Activated B cell treated with CpG ODN at 0.5 μM for 24 hours (primary cell): ENCODE results near the gene SP1. TPM values are rescaled to one million over a fixed set of nuclear protein-coding genes. Genes with fewer than 3 reads are reported as not detected.
A peak's percentile ranks its signal among the peaks of the same experiment; 100 is the strongest.

Experiments used
- ATAC-seq: fragments of 200-7000 bp; cut with Tn5 transposase; one replicate; pipeline ENCODE4 v1.10.0; 2021; ENCODE audit warnings: low read depth, mild to moderate bottlenecking, moderate library complexity
- CTCF ChIA-PET: fragments of 350-600 bp; sonication (Branson Sonifier 250); formaldehyde crosslinking; loops from one replicate; lab custom pipeline; 2021; ENCODE audit warnings: antibody characterized with exemption; lab: Charles Lee
- POLR2A ChIA-PET: fragments of 350-600 bp; sonication (Branson Sonifier 250); formaldehyde crosslinking; loops from one replicate; lab custom pipeline; 2021; ENCODE audit warnings: antibody characterized with exemption; lab: Charles Lee
- DNase-seq: peaks from one replicate; pipeline ENCODE4 v3.0.0; 2022
- H3K27ac Mint-ChIP-seq: one replicate; pipeline ENCODE4 v1.8.0; 2020; ENCODE audit warnings: mixed read lengths
- H3K27me3 Mint-ChIP-seq: one replicate; pipeline ENCODE4 v1.8.0; 2021; ENCODE audit warnings: mixed read lengths
- H3K36me3 Mint-ChIP-seq: one replicate; pipeline ENCODE4 v1.8.0; 2021; ENCODE audit warnings: low read depth, mixed read lengths
- H3K4me1 Mint-ChIP-seq: one replicate; pipeline ENCODE4 v1.8.0; 2021; ENCODE audit warnings: mixed read lengths
- H3K4me3 Mint-ChIP-seq: one replicate; pipeline ENCODE4 v1.8.0; 2020; ENCODE audit warnings: mild to moderate bottlenecking, mixed read lengths
- H3K9me3 Mint-ChIP-seq: one replicate; pipeline ENCODE4 v1.8.0; 2020; ENCODE audit warnings: mixed read lengths
- intact Hi-C: fragments of 100-400 bp; cut with micrococcal nuclease; formaldehyde crosslinking; loops from one replicate; pipeline ENCODE4 v1.15.1; 2024
- total RNA-seq: library from RNA; stranded (reverse); gene quantifications from 2 replicates; pipeline ENCODE4 v1.2.3, GENCODE V29; 2022
- TF ChIP-seq, protein P1 (sequence below): fragments of 200-600 bp; IDR thresholded peaks from one replicate; pipeline ENCODE4 v1.8.0; 2022; ENCODE audit warnings: antibody characterized with exemption, mild to moderate bottlenecking

SP1 gene
- total RNA-seq, 1 donor from 2014 or later: 102 TPM

DNA sequence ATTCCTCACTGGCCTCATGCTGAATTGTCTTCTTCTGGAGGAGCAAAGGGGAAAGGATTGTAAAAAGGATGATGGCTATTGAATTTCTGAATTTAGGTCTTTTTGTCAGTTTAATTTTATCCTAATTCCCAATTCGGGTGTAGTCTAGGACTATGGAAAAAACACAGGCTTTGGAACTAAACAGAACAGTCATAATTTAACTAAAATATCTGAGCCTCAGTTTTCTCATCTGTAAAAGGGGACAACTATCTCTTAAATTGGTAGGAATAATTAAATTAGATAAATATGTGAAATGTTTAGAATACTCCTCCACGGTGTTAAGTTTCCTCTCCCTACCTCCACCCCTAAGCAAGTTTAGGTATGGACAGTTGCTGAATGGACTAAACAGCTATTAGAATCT, 3.2 kb upstream of the SP1 start:
- Mint-ChIP-seq H3K36me3 (peaks cover 7% of the 10 kb centered on the region), H3K27me3 (no peaks in the 10 kb centered on the region), H3K4me3 (no peak overlapping the region), H3K4me1 (peaks cover 24% of the 10 kb centered on the region), H3K27ac (no peak overlapping the region), H3K9me3 (no peaks in the 10 kb centered on the region)
- POLR2A ChIA-PET: no interaction called here
- CTCF ChIA-PET: no interaction called here
- DNase-seq (no peak), ATAC-seq (no peak)
- intact Hi-C loops: no loop called here
- TF ChIP-seq, protein P1, sequence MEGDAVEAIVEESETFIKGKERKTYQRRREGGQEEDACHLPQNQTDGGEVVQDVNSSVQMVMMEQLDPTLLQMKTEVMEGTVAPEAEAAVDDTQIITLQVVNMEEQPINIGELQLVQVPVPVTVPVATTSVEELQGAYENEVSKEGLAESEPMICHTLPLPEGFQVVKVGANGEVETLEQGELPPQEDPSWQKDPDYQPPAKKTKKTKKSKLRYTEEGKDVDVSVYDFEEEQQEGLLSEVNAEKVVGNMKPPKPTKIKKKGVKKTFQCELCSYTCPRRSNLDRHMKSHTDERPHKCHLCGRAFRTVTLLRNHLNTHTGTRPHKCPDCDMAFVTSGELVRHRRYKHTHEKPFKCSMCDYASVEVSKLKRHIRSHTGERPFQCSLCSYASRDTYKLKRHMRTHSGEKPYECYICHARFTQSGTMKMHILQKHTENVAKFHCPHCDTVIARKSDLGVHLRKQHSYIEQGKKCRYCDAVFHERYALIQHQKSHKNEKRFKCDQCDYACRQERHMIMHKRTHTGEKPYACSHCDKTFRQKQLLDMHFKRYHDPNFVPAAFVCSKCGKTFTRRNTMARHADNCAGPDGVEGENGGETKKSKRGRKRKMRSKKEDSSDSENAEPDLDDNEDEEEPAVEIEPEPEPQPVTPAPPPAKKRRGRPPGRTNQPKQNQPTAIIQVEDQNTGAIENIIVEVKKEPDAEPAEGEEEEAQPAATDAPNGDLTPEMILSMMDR: no peak

DNA sequence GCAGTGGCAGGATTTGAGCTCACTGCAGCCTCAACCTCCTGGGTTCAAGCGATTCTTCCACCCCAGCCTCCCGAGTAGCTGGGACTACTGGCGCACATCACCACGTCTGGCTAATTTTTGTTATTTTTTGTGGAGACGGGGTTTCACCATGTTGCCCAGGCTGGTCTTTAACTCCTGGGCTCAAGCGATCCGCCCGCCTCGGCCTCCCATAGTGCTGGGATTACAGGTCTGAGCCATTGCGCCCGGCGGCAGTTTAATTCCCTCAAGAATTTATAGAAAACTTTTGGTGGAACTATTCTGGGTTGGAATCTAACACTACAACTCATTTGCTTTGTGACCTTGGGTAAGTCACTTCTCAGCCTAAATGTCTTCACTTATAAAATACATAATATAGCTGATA, 1.8 kb upstream of the SP1 start:
- intact Hi-C loops: no loop called here
- TF ChIP-seq, protein P1: no peak
- Mint-ChIP-seq H3K4me3 (no peak overlapping the region), H3K27ac (no peak overlapping the region), H3K9me3 (no peaks in the 10 kb centered on the region), H3K27me3 (no peaks in the 10 kb centered on the region), H3K4me1 (peaks cover 30% of the 10 kb centered on the region), H3K36me3 (peaks cover 22% of the 10 kb centered on the region)
- CTCF ChIA-PET: interaction anchor here (0.9 to 3.0 kb wide), 2 partner anchors 12 to 44 kb away, joined by 3 to 18 read pairs; no protein-coding TSS in a partner anchor
- POLR2A ChIA-PET: interaction anchor here (1.0 to 6.2 kb wide), 8 partner anchors 12 to 122 kb away, joined by 3 to 45 read pairs (median 16); partner anchors contain the start of genes MAP3K12, PRR13 and TARBP2
- no peak for DNase-seq
- no peak for ATAC-seq

DNA sequence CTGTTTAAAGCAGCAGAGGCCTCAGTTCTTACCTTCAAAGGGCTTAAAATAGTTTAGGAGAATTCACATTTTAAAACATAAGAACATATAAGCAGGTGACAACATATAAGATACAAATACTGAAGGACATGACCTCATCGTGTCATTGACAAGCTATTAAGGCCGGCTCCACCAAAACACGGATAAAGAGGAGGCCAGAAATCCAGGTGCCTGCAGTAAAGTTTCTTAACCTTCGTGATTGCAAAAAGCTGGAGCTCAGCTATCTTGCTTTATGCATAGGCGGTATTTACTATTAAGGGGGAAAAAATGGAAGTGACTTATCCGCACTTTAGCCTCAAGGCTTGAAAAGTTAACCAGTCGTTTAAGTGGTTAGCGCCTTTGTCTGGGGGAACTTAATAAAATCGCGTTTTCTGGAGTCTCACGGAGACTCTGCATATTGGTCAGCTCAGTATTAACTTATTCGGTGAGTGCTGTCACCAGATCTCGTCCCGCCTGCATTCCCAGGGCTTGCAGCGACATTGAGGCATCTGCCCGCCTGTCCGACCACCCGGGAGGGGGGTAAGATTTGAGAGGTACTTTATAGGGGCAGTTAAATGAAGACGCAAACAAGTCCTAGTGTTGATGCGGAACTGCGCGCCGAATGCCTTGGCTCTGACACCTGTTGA, 1.1 kb upstream of the SP1 start:
- Mint-ChIP-seq H3K27me3 (no peaks in the 10 kb centered on the region), H3K27ac (no peak overlapping the region), H3K36me3 (peaks cover 28% of the 10 kb centered on the region), H3K4me1 (peaks cover 35% of the 10 kb centered on the region), H3K4me3 (no peak overlapping the region), H3K9me3 (no peaks in the 10 kb centered on the region)
- ATAC-seq (no peak), DNase-seq (no peak)
- TF ChIP-seq, protein P1: no peak
- intact Hi-C loops: loop anchor here (1.0 kb wide), 5 partner anchors 55 to 247 kb away; partner anchors contain the start of genes ATF7, CSAD, PRR13 and TARBP2
- ChIA-PET CTCF (interaction anchor here (0.8 to 3.0 kb wide), 9 partner anchors 12 to 130 kb away, joined by 3 to 18 read pairs (median 5); partner anchors contain the start of gene AAAS), POLR2A (interaction anchor here (0.6 to 6.2 kb wide), 29 partner anchors 9 to 1327 kb away, joined by 3 to 45 read pairs (median 6); partner anchors contain the start of genes AAAS, ATP5MC2, CBX5 and CSAD)

DNA sequence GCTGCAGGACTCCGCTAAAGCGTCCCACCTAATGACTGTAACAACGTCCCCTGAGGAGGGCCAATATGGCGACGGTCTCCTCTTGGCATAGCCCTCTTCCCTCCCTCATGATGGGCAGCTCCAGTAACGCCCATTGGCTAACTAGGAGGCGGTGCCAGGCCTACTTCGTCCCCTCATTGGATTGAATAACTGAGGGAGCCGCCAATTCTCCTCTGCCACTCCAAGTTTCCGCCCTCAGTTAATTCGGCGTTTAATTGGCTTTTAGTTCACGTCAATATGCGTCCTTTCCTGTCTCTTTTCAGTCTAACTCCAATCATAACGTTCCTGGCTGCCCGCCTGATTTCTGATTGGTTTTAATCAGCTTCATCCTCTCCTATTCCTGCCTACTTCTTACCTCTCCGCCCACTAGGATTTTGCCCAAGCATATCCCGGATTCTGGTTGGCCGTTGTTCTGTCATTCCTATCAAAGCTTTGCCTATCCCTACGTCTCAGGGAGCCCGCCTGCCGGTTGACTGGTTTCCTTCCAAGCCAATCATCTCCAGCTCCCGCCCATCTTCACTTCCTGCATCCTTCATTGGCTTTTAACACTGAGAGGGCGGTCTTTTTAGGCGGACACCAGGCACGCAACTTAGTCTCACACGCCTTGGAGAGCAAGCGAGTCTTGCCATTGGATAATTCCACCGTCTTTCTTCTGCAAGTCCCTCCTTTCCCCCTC, 430 bp upstream of the SP1 start:
- Mint-ChIP-seq H3K27ac (no peak overlapping the region), H3K9me3 (no peaks in the 10 kb centered on the region), H3K27me3 (no peaks in the 10 kb centered on the region), H3K4me1 (peaks cover 37% of the 10 kb centered on the region), H3K4me3 (no peak overlapping the region), H3K36me3 (peaks cover 34% of the 10 kb centered on the region)
- TF ChIP-seq, protein P1: no peak
- DNase-seq: peak; percentile 70
- ChIA-PET CTCF (interaction anchor here (0.8 to 3.0 kb wide), 9 partner anchors 12 to 129 kb away, joined by 3 to 18 read pairs (median 5); partner anchors contain the start of gene AAAS), POLR2A (interaction anchor here (0.6 to 6.2 kb wide), 35 partner anchors 9 to 1328 kb away, joined by 3 to 45 read pairs (median 5); partner anchors contain the start of genes AAAS, ATP5MC2, CBX5 and CSAD)
- peak; percentile 72 for ATAC-seq
- intact Hi-C loops: loop anchor here (1.0 to 5.0 kb wide), 10 partner anchors 13 to 348 kb away; partner anchors contain the start of genes ATF7, CALCOCO1, CSAD and MYG1
